ENCODE measurements around the gene LRRC41.
"Not testable (repeated sequence)": the region's sequence is repeated elsewhere in the genome, so short reads cannot be mapped to it uniquely, and the experiment has no call there.

The LRRC41 gene

DNA sequence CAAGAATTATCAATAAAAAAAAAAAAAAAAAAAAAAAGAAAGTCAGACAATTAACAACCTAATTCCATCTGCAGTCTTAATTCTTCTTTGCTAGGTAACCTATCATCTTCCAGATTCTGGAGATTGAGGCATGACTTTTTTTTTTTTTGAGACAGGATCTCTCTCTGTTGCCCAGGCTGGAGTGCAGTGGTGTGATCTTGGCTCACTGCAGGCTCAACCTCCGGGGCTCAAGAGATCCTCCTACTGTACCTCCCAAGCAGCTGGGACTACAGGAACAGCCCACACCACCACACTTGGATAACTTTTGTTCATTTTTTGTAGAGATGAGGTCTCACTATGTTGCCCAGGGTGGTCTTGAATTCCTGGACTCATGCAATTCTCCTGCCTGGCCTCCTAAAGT is 60.5 kb downstream of the LRRC41 start:
- no peak overlapping the region for H3K4me2 ChIP-seq (ENCODE audit: low read depth, low read length, poor library complexity, severe bottlenecking)
- H3K27ac ChIP-seq (ENCODE audit: low read depth, low read length): no peak overlapping the region
- H3K4me3 ChIP-seq (ENCODE audit: insufficient read depth, low read length, poor library complexity, severe bottlenecking): no peak overlapping the region
- H2AFZ ChIP-seq (ENCODE audit: low read depth, low read length, severe bottlenecking): no peak overlapping the region
- no peaks in the 10 kb centered on the region for H3K27me3 ChIP-seq (ENCODE audit: low read length)
- TF ChIP-seq, protein P1, sequence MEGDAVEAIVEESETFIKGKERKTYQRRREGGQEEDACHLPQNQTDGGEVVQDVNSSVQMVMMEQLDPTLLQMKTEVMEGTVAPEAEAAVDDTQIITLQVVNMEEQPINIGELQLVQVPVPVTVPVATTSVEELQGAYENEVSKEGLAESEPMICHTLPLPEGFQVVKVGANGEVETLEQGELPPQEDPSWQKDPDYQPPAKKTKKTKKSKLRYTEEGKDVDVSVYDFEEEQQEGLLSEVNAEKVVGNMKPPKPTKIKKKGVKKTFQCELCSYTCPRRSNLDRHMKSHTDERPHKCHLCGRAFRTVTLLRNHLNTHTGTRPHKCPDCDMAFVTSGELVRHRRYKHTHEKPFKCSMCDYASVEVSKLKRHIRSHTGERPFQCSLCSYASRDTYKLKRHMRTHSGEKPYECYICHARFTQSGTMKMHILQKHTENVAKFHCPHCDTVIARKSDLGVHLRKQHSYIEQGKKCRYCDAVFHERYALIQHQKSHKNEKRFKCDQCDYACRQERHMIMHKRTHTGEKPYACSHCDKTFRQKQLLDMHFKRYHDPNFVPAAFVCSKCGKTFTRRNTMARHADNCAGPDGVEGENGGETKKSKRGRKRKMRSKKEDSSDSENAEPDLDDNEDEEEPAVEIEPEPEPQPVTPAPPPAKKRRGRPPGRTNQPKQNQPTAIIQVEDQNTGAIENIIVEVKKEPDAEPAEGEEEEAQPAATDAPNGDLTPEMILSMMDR (IDR thresholded peaks at IDR 0.05; ENCODE audit: insufficient read depth, low read length, poor library complexity, severe bottlenecking): no peak
- no peak for TF ChIP-seq EZH2phosphoT487 (conservative IDR thresholded peaks at IDR 0.05; ENCODE audit: low read length)
- no peaks in the 10 kb centered on the region for H3K9me3 ChIP-seq (ENCODE audit: insufficient read depth, low read length)
- H3K9me2 ChIP-seq (replicated peaks; ENCODE audit: insufficient read depth, low read length): no peaks in the 10 kb centered on the region
- H3K9ac ChIP-seq (ENCODE audit: low read length): no peak overlapping the region
- no peaks in the 10 kb centered on the region for H3K36me3 ChIP-seq (ENCODE audit: low read length)
- H3K79me2 ChIP-seq (ENCODE audit: insufficient read depth, low read length): peaks cover 3% of the 10 kb centered on the region; the same call in 1 of the 2 replicates
- no peaks in the 10 kb centered on the region for H4K20me1 ChIP-seq (ENCODE audit: low read depth, low read length)
- peaks cover 6% of the 10 kb centered on the region; the same call in 1 of the 2 replicates for H3F3A ChIP-seq (ENCODE audit: insufficient read depth)

DNA sequence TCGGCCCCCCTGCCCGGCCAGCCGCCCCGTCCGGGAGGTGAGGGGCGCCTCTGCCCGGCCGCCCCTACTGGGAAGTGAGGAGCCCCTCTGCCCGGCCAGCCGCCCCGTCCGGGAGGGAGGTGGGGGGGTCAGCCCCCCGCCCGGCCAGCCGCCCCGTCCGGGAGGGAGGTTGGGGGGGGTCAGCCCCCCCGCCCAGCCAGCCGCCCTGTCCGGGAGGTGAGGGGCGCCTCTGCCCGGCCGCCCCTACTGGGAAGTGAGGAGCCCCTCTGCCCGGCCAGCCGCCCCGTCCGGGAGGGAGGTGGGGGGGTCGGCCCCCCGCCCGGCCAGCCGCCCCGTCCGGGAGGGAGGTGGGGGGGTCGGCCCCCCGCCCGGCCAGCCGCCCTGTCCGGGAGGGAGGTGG is 61.7 kb downstream of the LRRC41 start:
- H3K79me2 ChIP-seq (ENCODE audit: insufficient read depth, low read length); H3K27ac ChIP-seq (ENCODE audit: low read depth, low read length); H3K36me3 ChIP-seq (ENCODE audit: low read length); H3F3A ChIP-seq (ENCODE audit: insufficient read depth); H4K20me1 ChIP-seq (ENCODE audit: low read depth, low read length); H3K9me2 ChIP-seq (replicated peaks; ENCODE audit: insufficient read depth, low read length); H3K27me3 ChIP-seq (ENCODE audit: low read length); H2AFZ ChIP-seq (ENCODE audit: low read depth, low read length, severe bottlenecking); H3K9ac ChIP-seq (ENCODE audit: low read length); H3K9me3 ChIP-seq (ENCODE audit: insufficient read depth, low read length); H3K4me3 ChIP-seq (ENCODE audit: insufficient read depth, low read length, poor library complexity, severe bottlenecking); H3K4me2 ChIP-seq (ENCODE audit: low read depth, low read length, poor library complexity, severe bottlenecking): not testable (repeated sequence)

DNA sequence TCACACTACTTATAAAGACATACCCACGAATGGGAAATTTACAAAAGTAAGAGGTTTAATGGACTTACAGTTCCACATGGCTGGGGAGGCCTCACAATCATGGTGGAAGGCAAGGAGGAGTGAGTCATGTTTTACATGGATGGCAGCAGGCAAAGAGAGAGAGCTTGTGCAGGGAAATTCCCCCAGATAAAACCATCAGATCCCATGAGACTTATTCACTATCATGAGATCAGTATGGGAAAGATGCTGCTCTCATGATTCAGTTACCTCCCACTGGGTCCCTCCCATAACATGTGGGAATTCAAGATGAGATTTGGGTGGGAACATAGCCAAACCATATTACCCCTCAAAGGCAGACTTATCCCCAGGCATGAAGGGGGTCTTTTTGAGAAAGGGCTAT is 64.6 kb downstream of the LRRC41 start:
- not testable (repeated sequence) for H3K36me3 ChIP-seq (ENCODE audit: low read length); H3K4me2 ChIP-seq (ENCODE audit: low read depth, low read length, poor library complexity, severe bottlenecking); H3K27me3 ChIP-seq (ENCODE audit: low read length); H3K27ac ChIP-seq (ENCODE audit: low read depth, low read length); H3K4me3 ChIP-seq (ENCODE audit: insufficient read depth, low read length, poor library complexity, severe bottlenecking); H2AFZ ChIP-seq (ENCODE audit: low read depth, low read length, severe bottlenecking); H3K9me2 ChIP-seq (replicated peaks; ENCODE audit: insufficient read depth, low read length); H3K79me2 ChIP-seq (ENCODE audit: insufficient read depth, low read length); H3K9ac ChIP-seq (ENCODE audit: low read length); H3F3A ChIP-seq (ENCODE audit: insufficient read depth); H3K9me3 ChIP-seq (ENCODE audit: insufficient read depth, low read length); H4K20me1 ChIP-seq (ENCODE audit: low read depth, low read length)

DNA sequence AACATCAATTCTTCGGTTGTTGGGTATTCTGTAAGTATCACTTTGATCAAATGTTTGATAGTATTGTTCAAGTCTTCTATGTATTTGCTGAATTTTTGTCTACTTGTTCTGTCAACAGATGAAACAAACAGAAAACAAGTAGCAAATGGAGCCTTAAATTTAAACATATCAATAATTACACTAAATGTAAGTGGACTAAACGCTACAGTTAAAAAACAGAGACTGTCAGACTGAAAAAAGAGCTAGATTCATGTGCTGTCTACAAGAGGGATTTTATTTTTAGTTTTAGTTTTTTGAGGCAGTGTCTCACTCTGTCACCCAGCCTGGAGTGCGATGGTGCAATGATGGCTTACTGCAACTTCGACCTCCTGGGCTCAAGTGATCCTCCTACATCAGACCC is 66.5 kb downstream of the LRRC41 start:
- TF ChIP-seq, protein P1 (IDR thresholded peaks at IDR 0.05; ENCODE audit: insufficient read depth, low read length, poor library complexity, severe bottlenecking): no peak
- TF ChIP-seq EZH2phosphoT487 (conservative IDR thresholded peaks at IDR 0.05; ENCODE audit: low read length): no peak
- Histone ChIP-seq H3F3A (ENCODE audit: insufficient read depth) (no peaks in the 10 kb centered on the region), H3K9me2 (replicated peaks; ENCODE audit: insufficient read depth, low read length) (no peaks in the 10 kb centered on the region), H3K27me3 (ENCODE audit: low read length) (no peaks in the 10 kb centered on the region), H3K4me2 (ENCODE audit: low read depth, low read length, poor library complexity, severe bottlenecking) (no peak overlapping the region), H3K27ac (ENCODE audit: low read depth, low read length) (no peak overlapping the region), H3K4me3 (ENCODE audit: insufficient read depth, low read length, poor library complexity, severe bottlenecking) (no peak overlapping the region), H3K36me3 (ENCODE audit: low read length) (no peaks in the 10 kb centered on the region), H4K20me1 (ENCODE audit: low read depth, low read length) (no peaks in the 10 kb centered on the region), H3K79me2 (ENCODE audit: insufficient read depth, low read length) (no peaks in the 10 kb centered on the region), H2AFZ (ENCODE audit: low read depth, low read length, severe bottlenecking) (no peak overlapping the region), H3K9ac (ENCODE audit: low read length) (no peak overlapping the region), H3K9me3 (ENCODE audit: insufficient read depth, low read length) (peaks cover 8% of the 10 kb centered on the region; the same call in 1 of the 2 replicates)

DNA sequence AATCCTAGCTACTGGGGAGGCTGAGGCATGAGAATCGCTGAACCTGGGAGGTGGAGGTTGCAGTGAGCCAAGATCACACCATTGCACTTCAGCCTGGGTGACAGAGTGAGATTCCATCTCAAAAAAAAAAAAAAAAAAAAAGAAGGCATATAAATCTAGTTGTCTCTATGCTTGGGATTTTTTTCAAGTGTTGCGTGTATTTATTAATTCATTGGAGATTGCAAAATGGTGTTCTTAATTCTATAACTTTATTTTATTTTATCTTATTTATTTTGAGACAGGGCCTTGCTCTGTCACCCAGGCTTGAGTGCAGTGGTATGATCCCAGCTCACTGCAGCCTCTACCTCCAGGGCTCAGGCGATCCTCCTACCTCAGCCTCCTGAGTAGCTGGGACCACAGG is 72.2 kb downstream of the LRRC41 start:
- H3K9ac ChIP-seq (ENCODE audit: low read length); H4K20me1 ChIP-seq (ENCODE audit: low read depth, low read length); H3K36me3 ChIP-seq (ENCODE audit: low read length); H3K27me3 ChIP-seq (ENCODE audit: low read length); H3K27ac ChIP-seq (ENCODE audit: low read depth, low read length); H3F3A ChIP-seq (ENCODE audit: insufficient read depth); H3K79me2 ChIP-seq (ENCODE audit: insufficient read depth, low read length); H3K9me2 ChIP-seq (replicated peaks; ENCODE audit: insufficient read depth, low read length); H3K4me2 ChIP-seq (ENCODE audit: low read depth, low read length, poor library complexity, severe bottlenecking); H3K4me3 ChIP-seq (ENCODE audit: insufficient read depth, low read length, poor library complexity, severe bottlenecking); H2AFZ ChIP-seq (ENCODE audit: low read depth, low read length, severe bottlenecking); H3K9me3 ChIP-seq (ENCODE audit: insufficient read depth, low read length): not testable (repeated sequence)
